HG03558 (cell line): ENCODE data around the gene DLG3.
"Not testable (repeated sequence)": the region's sequence is repeated elsewhere in the genome, so short reads cannot be mapped to it uniquely, and the experiment has no call there.

Experiments
- ATAC-seq: cut with Tn5 transposase; IDR thresholded peaks from one replicate; pipeline ENCODE4 v1.9.1; 2021; ENCODE audit warnings: moderate number of reproducible peaks; ENCODE audit not compliant: unreplicated experiment; ENCODE audit errors: extremely low read depth

Gene DLG3

DNA sequence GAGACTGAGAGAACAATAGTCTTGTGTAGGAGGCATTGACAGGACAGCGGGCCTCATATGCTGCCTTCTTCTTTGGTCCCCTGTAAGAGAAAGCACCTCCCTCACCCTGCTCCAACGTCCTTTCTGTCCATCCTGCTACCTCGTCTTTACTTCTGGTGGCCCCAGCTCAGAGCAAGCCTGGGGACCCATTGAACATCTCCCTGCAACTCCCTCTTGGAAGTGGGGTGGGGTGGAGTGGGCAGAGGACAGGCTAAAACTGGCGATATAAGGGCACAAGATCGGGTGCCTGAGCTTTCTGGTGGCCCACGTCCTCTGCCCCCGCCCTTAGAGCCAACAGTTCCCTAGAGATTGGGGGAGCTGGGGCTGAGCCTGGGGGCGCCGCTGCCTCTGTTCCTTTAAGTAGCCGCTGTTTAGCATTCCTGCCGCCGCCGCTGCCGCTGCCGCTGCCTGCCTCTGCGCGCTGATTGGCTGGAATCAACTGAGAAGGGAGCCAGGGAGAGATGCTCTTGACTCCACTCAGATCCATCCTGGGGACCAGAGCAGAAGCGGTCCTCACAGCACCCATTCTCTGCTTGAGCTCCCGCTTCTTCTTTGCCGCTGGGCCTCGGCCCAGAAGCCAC is at the start of gene DLG3:
Gene DLG3 (plus strand): TSS at position 510 of the 620 bp plus-strand sequence. CDS start 367 bp downstream, outside the sequence.
- no peak for ATAC-seq

DNA sequence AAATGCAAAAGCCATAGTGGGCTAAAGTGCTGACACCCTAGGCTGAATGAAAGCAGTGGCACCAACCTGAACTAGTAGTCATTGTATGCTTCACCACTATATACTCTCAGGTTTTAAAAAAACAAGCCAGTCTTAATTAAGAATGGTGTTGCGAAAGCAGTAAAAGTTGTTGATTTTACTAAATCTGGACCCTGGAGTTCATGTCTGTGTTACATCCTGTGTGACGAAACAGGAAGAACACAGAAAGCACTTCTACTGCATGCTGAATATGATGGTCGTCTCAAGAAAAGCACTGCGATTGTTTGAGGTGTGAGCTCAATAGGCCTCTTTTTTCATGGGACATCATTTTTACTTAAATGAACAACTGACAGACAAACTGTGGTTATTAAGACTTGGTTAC is 45.7 kb upstream of the DLG3 start:
- ATAC-seq = no peak

DNA sequence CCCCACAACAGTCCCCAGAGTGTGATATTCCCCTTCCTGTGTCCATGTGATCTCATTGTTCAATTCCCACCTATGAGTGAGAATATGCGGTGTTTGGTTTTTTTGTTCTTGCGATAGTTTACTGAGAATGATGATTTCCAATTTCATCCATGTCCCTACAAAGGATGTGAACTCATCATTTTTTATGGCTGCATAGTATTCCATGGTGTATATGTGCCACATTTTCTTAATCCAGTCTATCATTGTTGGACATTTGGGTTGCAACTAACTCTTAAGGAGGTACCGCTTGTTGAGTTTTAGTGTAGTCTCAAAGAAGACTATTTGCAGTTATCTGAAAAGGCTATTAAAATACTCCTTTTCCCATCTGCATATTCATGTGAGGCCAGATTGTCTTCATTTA is 44.5 kb upstream of the DLG3 start:
- ATAC-seq = not testable (repeated sequence)

DNA sequence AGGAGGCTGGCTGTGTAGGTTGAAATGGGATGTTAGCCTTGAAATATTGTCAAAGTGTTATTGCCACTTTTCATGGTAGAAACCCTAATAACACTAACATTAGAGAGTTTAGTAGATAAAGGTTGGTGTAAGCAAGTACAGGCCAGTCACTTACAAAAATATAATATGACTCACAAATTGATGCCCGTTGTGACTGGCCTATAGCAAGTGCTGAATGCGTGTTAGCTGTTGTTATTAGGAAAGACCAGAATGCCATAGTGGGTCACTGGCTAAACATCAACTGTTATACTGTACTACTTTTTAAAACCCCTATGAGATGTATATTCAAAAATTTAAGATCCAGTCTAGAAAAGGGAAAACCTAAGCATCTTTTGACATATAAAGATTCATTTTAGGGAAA is 41.9 kb upstream of the DLG3 start:
- no peak for ATAC-seq

DNA sequence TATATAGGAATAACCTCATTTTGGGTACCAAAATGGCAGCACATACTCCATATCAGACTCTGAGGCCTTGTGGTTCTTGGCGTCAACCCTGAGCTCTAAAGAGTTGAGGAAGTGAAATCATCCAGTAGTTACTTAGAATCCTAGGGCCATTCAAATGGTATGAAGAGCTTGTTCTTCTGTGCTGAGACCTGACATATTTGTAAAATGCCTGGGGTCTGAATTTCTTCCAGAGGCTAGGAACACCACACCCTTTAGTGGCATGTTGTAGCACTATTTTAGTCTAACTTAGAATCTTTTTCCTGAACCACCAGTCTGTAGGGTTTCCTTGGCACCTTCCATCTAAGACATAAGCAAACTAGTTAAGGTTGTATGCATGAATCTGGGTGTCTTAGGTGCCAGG is 39.6 kb upstream of the DLG3 start:
- ATAC-seq = no peak

DNA sequence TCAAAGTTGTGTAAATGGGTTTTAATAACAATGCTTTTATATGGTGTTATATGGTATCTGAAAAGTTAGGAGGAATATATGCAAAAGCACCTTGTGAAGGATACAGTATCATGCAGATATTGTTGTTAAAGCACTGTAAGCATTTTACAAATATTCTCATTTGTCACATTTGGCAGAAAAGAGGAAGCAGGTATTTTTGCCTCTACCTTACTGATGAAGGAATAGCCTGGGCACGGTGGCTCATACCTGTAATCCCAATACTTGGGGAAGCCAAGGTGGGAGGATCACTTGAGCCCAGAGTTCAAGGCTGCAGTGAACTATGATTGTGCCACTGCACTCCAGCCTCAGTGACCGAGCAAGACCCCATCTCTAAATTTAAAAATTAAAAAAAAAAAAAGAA is 33.7 kb upstream of the DLG3 start:
- ATAC-seq = no peak

DNA sequence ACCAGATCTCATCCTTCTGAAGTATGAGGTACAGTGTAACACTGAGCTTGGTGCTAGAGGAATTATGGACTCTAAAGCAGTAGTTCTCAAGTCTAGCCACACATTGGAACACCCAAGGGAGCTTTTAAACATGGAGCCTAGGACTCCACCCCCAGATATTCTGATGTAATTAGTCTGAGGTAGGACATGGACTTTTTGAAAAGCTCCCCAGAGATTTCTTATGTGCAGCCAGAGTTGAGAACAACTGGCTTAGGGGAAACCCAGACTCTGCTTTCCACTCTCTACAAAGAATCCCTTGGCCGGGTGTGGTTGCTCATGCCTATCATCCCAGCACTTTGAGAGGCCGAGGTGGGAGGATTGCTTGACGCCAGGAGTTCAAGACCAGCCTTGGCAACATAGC is 33.2 kb upstream of the DLG3 start:
- no peak for ATAC-seq

DNA sequence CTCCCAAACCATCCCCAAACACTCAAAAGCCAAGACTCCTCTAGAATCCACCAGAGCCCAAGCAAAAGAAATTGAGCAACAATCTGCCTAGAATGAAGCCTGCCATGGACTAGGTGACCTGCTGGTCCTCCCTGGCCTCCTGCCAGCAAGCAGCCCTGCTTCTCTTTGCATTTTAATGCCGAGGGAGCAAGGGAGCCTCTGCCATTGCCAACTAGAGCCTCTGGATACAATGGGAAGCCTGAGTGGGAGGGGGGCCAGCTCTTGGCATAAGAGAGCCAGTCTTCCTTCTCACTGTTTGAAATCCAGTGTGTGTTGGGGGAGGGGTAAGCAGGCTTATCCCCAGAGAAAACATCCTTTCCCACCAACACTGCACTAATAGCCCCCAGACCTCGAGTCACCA is 23.0 kb upstream of the DLG3 start:
- ATAC-seq = no peak

DNA sequence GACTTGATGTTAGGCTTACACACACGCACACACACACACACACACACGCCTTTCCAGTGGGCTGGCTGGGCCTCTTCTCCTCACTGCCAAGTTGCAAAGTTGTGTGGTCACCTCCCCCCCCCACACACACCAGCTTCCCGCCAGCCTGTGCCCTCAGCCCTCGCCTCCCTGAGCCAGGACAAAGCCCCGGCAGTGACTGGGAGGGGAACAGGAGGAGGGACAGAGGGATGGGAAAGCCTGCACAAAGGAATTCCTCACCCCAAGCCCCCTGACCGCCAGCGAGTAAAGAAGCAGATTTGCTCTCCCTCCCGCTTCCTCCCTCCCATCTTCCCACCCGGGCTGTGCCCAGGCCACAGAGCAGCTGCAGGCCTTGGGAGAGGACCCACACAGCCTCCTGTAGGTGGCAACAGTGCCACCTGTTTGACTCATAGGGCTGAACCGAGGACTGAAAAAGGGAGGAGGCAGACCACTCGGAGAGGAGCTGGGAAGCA is 21.7 kb upstream of the DLG3 start, which contains the start of gene GDPD2:
Gene GDPD2 (plus strand): TSS at position 464 of the 491 bp plus-strand sequence. CDS start 1,671 bp downstream, outside the sequence.
- ATAC-seq = no peak

DNA sequence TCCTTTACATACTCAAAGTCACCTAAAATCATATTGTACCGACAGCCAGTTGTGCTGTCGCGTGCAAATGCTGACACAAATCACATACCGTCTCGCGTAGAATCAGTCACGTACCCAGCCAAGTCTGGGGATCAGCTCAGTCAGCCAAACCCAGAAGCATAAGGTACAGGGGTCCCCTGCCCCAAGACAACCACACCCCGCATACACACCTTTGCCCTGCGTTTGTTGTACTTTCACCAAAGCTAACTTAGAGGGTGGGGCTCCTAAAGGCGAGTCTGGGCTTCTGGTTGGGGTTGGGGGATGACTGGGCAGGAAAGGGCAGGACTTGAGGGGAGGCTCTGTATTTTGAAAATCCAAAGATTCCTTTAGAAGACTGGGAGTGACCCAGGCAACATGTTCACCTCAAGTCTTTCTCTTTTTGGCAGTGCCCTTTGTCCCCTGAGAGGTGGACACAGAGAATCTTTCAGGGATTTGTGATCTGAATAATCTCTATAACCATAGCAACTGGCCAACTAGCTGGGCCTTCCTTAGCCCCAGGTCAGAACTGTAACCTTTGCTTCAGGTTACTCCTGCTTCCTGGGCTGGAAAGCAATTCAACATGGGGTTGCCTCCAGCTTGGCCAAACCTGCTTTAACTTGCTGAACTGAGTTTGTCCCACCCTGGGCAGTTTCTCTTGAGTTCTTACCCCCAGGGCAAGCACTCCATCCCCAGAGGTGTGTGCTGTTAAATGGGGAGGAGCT is 20.5 kb upstream of the DLG3 start:
- no peak for ATAC-seq

DNA sequence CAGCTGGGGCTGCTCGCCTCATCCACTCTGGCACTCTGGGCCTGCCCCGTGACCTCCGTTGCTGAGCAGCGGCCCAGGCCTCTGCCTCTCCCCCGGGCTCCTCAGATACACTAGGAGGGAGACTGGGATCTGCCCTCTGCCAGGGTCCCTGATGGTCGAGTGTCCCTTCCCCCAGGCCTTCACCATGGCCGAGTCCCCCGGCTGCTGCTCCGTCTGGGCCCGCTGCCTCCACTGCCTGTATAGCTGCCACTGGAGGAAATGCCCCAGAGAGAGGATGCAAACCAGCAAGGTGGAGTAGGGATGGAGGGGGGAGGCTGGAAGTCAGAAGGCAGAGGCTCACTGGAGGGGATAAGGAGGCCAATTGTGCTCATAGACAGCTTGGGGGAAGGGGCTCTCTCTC is 19.8 kb upstream of the DLG3 start:
- no peak for ATAC-seq

DNA sequence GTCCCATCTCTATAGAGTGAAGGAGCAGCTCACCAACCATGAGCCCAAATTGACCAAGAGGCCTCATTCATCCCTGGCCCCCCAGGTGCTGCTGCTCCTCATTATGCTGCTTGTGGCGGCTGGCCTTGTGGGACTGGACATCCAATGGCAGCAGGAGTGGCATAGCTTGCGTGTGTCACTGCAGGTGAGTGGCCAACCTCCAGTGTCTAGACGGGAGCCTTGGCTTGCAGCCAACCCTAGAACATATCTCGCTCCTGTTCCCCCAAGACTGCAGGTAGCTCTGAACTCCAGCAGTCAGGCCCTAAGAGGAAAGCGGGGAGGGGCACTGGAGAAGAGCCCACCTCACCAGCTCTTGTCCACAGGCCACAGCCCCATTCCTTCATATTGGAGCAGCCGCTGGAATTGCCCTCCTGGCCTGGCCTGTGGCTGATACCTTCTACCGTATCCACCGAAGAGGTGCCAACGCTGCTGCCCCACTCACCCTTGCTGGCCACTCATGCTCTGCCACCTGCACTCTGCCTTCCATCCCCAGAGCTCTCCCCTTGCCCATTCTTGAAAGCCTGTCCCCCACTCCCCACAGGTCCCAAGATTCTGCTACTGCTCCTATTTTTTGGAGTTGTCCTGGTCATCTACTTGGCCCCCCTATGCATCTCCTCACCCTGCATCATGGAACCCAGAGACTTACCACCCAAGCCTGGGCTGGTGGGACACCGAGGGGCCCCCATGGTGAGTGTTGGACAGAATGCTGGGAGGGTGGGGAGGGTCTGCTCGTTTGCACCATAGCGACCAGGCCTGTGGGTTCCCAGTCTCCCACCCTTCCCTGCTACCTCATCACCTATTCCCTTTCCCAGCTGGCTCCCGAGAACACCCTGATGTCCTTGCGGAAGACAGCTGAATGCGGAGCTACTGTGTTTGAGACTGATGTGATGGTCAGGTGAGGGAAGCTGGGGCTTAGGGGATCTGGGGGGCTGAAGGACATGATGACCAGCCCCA is 18.1 kb upstream of the DLG3 start:
- no peak for ATAC-seq

DNA sequence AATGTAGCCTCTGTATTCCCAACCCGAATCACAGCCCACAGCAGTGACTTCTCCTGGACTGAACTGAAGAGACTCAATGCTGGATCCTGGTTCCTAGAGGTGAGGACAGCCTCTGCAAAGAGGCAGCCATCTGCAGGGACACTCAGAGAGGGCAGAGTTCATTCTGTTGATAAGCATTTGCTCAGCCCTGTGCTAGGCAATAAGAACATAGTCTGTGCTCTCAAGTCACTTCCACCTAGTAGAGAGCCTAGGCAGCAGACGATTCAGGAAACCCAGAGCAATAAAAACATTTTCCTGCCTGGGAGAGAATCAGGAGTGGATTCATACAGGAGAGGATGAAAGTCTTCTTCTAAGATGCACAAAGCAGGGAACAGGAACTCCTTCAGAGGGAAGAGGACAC is 17.3 kb upstream of the DLG3 start:
- ATAC-seq = no peak

DNA sequence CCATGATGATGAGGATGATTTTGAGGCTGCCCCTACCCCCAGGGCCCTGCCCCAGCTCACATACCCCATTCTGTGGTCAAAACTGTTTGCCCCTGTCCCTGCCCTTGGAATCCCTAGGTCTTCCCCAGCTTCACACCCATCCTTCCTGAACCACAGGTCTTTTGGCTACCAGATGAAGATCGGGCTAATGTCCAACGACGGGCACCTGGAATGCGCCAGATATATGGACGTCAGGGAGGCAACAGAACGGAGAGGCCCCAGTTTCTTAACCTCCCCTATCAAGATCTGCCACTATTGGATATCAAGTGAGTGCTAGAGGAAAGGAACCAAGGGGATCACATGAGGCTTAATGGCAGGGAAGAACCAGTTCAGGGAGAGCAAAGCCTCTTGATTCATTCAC is 14.9 kb upstream of the DLG3 start:
- ATAC-seq = no peak

DNA sequence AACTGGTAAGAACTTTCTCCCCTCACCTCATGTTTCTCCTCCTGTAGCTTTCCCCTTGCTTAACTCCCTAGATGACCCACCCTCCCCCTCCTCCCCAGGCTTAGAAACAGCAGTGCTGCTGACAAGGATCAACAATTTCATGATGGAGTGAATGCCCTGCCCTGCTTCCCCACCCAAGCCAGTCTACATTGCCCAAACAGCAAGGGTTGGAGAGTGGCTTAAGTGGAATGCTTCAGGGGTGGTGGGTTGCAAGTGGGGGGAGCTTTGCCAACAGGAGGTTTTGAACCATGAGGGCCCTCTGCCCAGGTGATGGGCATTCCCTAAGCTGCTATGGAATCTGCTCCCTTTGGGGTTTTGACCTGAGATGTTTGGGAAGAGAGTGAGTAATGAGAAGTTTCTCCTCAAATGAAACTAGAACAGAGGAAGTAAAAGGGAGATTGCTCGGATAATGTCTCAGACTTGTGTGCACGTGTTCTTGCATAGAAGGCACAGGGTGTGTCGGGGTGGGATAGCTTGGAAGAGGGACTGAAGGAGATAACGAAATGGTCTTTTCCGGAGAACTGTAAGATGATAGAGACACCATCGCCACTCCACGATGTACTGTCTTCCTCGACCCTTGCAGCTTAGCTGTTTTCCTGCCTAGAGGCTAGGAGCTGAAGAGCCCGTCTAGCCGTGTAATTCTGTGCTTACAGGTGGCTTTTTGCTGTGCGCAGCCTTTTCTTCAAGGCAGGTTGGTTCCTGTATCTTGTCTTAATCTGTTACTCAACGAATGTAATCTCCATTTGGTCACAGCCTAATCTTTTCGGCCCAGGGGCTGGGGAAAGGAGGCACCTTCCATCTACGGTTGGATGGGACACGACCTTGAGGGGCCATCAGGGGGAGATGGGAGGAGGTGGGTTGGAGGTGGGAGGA is 11.4 kb upstream of the DLG3 start:
- ATAC-seq = no peak

DNA sequence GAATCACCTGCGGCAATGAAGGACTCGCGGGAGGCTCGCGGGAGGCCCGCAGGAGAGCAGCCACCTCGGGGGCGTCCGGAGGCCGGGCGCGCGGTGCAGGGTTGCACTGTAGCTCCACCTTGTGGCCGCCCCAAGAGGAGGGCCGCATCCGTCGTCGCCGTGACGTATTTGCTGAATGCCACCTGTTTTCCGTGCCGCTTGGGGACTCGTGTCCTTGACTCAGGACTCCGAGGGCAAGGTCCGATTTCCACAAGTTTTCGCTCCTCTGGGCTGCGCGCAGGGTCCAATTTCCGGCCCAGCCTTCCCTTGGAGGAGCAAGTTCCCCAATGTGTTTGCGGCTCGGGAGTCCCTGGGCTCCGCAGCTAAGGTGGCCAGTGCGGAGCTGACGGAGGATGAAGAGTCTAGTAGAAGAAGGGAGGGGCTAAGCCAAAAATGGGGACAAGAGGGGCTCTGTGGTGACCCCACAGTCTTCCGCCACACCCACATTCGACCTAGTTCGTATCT is 10.7 kb upstream of the DLG3 start:
- ATAC-seq = no peak

DNA sequence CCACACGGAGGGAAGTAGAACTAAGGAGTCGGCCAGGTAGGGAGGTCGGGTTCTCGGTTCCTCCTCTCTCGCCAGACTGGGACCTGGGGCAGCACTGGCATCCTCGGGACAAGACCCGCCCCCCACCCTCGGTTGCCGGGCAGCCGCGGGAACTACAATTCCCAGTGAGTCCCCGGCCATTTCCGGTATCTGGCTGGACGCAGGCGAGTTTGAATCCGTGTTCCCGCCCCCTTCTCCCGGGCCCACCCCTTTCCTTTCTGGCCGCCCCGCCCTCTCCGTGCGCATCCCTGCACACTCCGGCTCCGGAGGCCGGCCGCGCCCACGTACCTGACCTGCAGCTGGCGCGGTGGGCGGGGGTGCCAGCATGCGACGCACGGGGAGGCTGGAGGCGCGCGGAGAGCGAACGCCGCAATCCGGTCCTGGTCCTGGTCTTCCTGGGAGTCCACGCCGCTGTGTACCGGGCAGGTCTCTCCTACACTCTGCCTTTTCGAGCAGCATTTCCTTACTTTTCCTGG is 10.2 kb upstream of the DLG3 start:
- no peak for ATAC-seq

DNA sequence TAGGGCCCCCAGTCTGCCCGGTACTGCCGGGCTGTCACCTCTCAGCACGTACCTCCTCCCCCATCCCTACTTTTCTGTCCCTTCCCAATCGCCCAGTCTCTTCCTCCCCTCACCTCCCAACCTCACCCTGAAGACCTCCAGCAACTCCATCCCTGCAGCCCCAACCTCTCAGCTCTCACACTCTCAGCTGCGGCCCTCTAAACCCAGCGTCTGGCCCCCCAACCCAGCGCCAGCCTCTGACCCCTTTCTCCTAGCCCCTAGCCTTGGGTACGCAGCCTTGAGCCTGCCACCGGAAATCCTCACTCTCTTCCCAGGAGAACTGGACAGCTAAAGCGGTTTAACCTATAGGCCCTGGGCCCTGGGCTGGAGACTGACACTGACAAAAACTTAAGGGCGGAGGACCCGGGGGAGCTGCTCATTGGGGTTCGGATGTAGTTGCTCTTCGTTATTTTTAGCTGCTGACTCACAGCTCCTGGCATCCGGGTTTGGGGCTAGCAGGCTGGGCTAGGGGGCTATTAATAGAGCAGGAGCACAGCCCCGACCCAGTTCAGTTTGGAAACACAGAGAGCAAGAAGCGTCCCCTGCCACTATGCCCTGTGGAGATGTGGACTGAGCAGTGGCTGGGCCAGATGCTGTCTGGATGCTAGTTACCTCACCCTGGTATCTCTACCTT is 9.6 kb upstream of the DLG3 start:
- ATAC-seq = no peak

DNA sequence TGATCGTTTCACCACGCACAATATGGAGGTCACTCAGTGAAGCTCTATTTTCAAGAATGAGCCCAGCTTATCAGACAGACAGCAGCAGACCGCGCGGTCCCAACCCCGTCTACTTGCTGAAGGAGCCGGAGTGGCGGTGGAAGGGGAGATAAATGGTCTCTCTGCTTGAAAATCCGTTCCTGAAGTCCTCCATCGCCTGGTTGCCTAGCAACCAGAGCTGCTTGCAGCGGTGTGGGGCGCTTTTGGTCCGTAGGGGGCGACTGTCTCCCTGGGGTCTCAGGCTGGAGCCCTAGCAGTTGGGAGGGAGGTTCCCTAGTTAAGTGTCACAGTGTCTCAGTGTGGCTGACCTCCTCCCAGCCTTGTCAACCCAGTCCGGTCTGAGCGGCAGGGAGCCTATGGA is 8.3 kb upstream of the DLG3 start:
- ATAC-seq = no peak
